Liver (tissue), 9 donors: ENCODE results near the gene NT5M. TPM values are rescaled to one million over a fixed set of nuclear protein-coding genes. Genes with fewer than 3 reads are reported as not detected.

ENCODE experiments used
- DNase-seq: peaks from one replicate; pipeline ENCODE4 v3.0.0-alpha.2; 2017; ENCODE audit warnings: low spot score
- H3K27ac ChIP-seq, 2 donors: one replicate each; pipeline ENCODE4 v1.7.0; 2013; ENCODE audit warnings: inconsistent platforms in 2 of 2, low read length in 2 of 2, control low read depth in 1 of 2, low read depth in 1 of 2, mild to moderate bottlenecking in 1 of 2
- H3K27me3 ChIP-seq, 4 donors: one replicate each; pipeline versions ENCODE4 v1.6.1 to v1.7.0; 2013; ENCODE audit warnings: low read length in 3 of 4, inconsistent platforms in 1 of 4, mild to moderate bottlenecking in 1 of 4, moderate library complexity in 1 of 4; ENCODE audit not compliant: control insufficient read depth in 4 of 4, insufficient read depth in 4 of 4
- H3K36me3 ChIP-seq, 4 donors: one replicate each; pipeline versions ENCODE4 v1.6.1 to v1.7.0; 2013; ENCODE audit warnings: low read length in 3 of 4, mild to moderate bottlenecking in 3 of 4, low read depth in 1 of 4, moderate library complexity in 1 of 4; ENCODE audit not compliant: control insufficient read depth in 4 of 4, insufficient read depth in 3 of 4
- H3K4me1 ChIP-seq, 4 donors: one replicate each; pipeline versions ENCODE4 v1.6.1 to v1.7.0; 2013; ENCODE audit warnings: low read length in 3 of 4, mild to moderate bottlenecking in 3 of 4, moderate library complexity in 1 of 4; ENCODE audit not compliant: control insufficient read depth in 4 of 4, insufficient read depth in 4 of 4
- H3K4me3 ChIP-seq, 3 donors: one replicate each; pipeline versions ENCODE4 v1.6.1 to v1.7.0; 2013; ENCODE audit warnings: low read length in 3 of 3, control low read depth in 1 of 3, low read depth in 1 of 3, mild to moderate bottlenecking in 1 of 3
- H3K9ac ChIP-seq, 2 donors: one replicate each; pipeline ENCODE4 v1.7.0; 2013; ENCODE audit warnings: low read length in 2 of 2, mild to moderate bottlenecking in 2 of 2, moderate library complexity in 2 of 2, control low read depth in 1 of 2, low read depth in 1 of 2
- H3K9me3 ChIP-seq, 4 donors: one replicate each; pipeline versions ENCODE4 v1.6.1 to v1.7.0; 2013; ENCODE audit warnings: low read length in 3 of 4; ENCODE audit not compliant: control insufficient read depth in 4 of 4
- ATF3 ChIP-seq: IDR thresholded peaks from 2 replicates; pipeline ENCODE4 v1.6.1; 2016; ENCODE audit warnings: antibody characterized with exemption
- CTCF ChIP-seq: fragments of 150-350 bp; IDR thresholded peaks from 2 replicates; pipeline ENCODE4 v1.5.1; 2017; ENCODE audit warnings: improper control_type of control experiment, low read depth, low read length; ENCODE audit not compliant: missing input control
- EGR1 ChIP-seq, 2 donors: IDR thresholded peaks; 2 replicates each; pipeline ENCODE4 v1.6.1; 2016 to 2018; ENCODE audit warnings: antibody characterized with exemption in 2 of 2, low read depth in 2 of 2
- FOXA1 ChIP-seq: IDR thresholded peaks from 2 replicates; pipeline ENCODE4 v1.6.1; 2016; ENCODE audit warnings: antibody characterized with exemption
- FOXA2 ChIP-seq: IDR thresholded peaks from 2 replicates; pipeline ENCODE4 v1.6.1; 2016; ENCODE audit warnings: antibody characterized with exemption
- GABPA ChIP-seq, 2 donors: IDR thresholded peaks in 1 of 2; conservative IDR thresholded peaks in 1 of 2; 2 replicates each; pipeline ENCODE4 v1.6.1; 2016; ENCODE audit warnings: antibody characterized with exemption in 2 of 2, mild to moderate bottlenecking in 1 of 2, moderate library complexity in 1 of 2
- HNF4A ChIP-seq, 2 donors: conservative IDR thresholded peaks; 2 replicates each; pipeline ENCODE4 v1.6.1; 2016; ENCODE audit warnings: antibody characterized with exemption in 2 of 2, mild to moderate bottlenecking in 2 of 2
- HNF4G ChIP-seq: IDR thresholded peaks from 2 replicates; pipeline ENCODE4 v1.6.1; 2016; ENCODE audit warnings: antibody characterized with exemption
- JUND ChIP-seq, 2 donors: IDR thresholded peaks; 2 replicates each; pipeline ENCODE4 v1.6.1; 2016; ENCODE audit warnings: antibody characterized with exemption in 2 of 2
- MAX ChIP-seq: IDR thresholded peaks from 2 replicates; pipeline ENCODE4 v1.6.1; 2016; ENCODE audit warnings: antibody characterized with exemption
- NR2F2 ChIP-seq: IDR thresholded peaks from 2 replicates; pipeline ENCODE4 v1.6.1; 2016; ENCODE audit warnings: antibody characterized with exemption
- RAD21 ChIP-seq, 2 donors: IDR thresholded peaks; 2 replicates each; pipeline ENCODE4 v1.6.1; 2016; ENCODE audit warnings: antibody characterized with exemption in 2 of 2, mild to moderate bottlenecking in 2 of 2
- REST ChIP-seq: IDR thresholded peaks from 2 replicates; pipeline ENCODE4 v1.6.1; 2016; ENCODE audit warnings: antibody characterized with exemption, mild to moderate bottlenecking
- RXRA ChIP-seq, 2 donors: IDR thresholded peaks; 2 replicates each; pipeline ENCODE4 v1.6.1; 2017 to 2018; ENCODE audit warnings: antibody characterized with exemption in 2 of 2, mild to moderate bottlenecking in 1 of 2
- SP1 ChIP-seq: IDR thresholded peaks from 2 replicates; pipeline ENCODE4 v1.6.1; 2018; ENCODE audit warnings: antibody characterized with exemption, mild to moderate bottlenecking
- TAF1 ChIP-seq: conservative IDR thresholded peaks from 2 replicates; pipeline ENCODE4 v1.6.1; 2016; ENCODE audit warnings: antibody characterized with exemption, mild to moderate bottlenecking
- YY1 ChIP-seq: IDR thresholded peaks from 2 replicates; pipeline ENCODE4 v1.6.1; 2016; ENCODE audit warnings: antibody characterized with exemption, mild to moderate bottlenecking
- ZBTB33 ChIP-seq: IDR thresholded peaks from 2 replicates; pipeline ENCODE4 v1.6.1; 2016; ENCODE audit warnings: antibody characterized with exemption
- WGBS: extraction: QIAGEN DNeasy Blood & Tissue Kit; methylation state at CpG from one replicate; pipeline ENCODE4 v1.1.7; 2013; 5-methylcytosine and 5-hydroxymethylcytosine counted together
- polyA plus RNA-seq, 2 donors: library from polyadenylated mRNA; stranded (reverse) in 1 of 2; unstranded in 1 of 2; fragments of 200-250 nt in 1 of 2; fragments of >200 nt in 1 of 2; fragmentation: Nextera tagmentation in 1 of 2; extraction: Ambion mirVana in 1 of 2; gene quantifications; one replicate each; pipeline versions ENCODE4 v1.2.1 to v1.2.3, GENCODE V29; 2013 to 2015
- total RNA-seq, 2 donors: library from RNA; depleted of rRNA; stranded (reverse); fragments of >200 nt; gene quantifications; one replicate each; pipeline ENCODE4 v1.2.3, GENCODE V29; 2014
- donor health status: healthy.
- donor health status: healthy.
- donor health status: healthy.
- donor health status: healthy.
- donor health status: healthy.

The NT5M gene
- total and polyA plus RNA-seq, 4 donors: 0.42 to 7.9 (median 0.66) TPM

- H3K27me3 ChIP-seq: no peaks in the 10 kb centered on the region
- H3K9me3 ChIP-seq: no peaks in the 10 kb centered on the region
- H3K36me3 ChIP-seq: no peaks in the 10 kb centered on the region
- peaks cover 6 to 20% (median 15%) of the 10 kb centered on the region in 4 donors for H3K4me1 ChIP-seq
- peak within 1 kb of the TSS; percentile 56 to 68 for H3K9ac ChIP-seq
- H3K27ac ChIP-seq: peak within 1 kb of the TSS; percentile 85 to 94
- DNase-seq: peak; percentile 98
- under 1% methylated on average over 80 of the region's 80 CpGs for WGBS
- peak within 1 kb of the TSS; percentile 74 to 97 (median 78) for H3K4me3 ChIP-seq
- TF ChIP-seq RXRA (IDR thresholded peaks at IDR 0.05) (peak; percentile 13 to 43), JUND (IDR thresholded peaks at IDR 0.05) (no peak), HNF4A (conservative IDR thresholded peaks at IDR 0.05) (peak in 1 of 2 donors; percentile 11), EGR1 (IDR thresholded peaks at IDR 0.05; ENCODE audit: low read depth in 2 of 2) (no peak), ATF3 (no peak), TAF1 (no peak), CTCF (no peak), MAX (no peak), HNF4G (no peak), FOXA2 (no peak), SP1 (peak; percentile 54), GABPA (IDR thresholded peaks at IDR 0.05 in 1 of 2, conservative IDR thresholded peaks at IDR 0.05 in 1 of 2) (peak; percentile 77 to 91), RAD21 (IDR thresholded peaks at IDR 0.05) (no peak), ZBTB33 (peak; percentile 99), YY1 (peak; percentile 94)
Observed at GRCh38 chr17:17280613-17281549, 22.3 kb upstream of the NT5M start, which contains the start of gene COPS3. Gene COPS3 (minus strand): TSS chr17:17281246. CDS start chr17:17281186, 60 bp downstream.

GRCh38 chr17:17285951-17286350, 17.2 kb upstream of the NT5M start:
- no peak overlapping the region for H3K9ac ChIP-seq
- H3K4me3 ChIP-seq: no peak overlapping the region
- TF ChIP-seq CTCF: no peak
- TF ChIP-seq FOXA1: no peak
- no peak for TF ChIP-seq NR2F2
- no peak for TF ChIP-seq YY1
- no peak for TF ChIP-seq MAX
- TF ChIP-seq HNF4G: no peak
- TF ChIP-seq JUND (IDR thresholded peaks at IDR 0.05): no peak
- TF ChIP-seq TAF1: no peak
- TF ChIP-seq REST: no peak
- no peak overlapping the region for H3K27ac ChIP-seq
- H3K4me1 ChIP-seq: peaks cover 0 to 6% (median 4%) of the 10 kb centered on the region in 4 donors
- no peaks in the 10 kb centered on the region for H3K9me3 ChIP-seq
- whole genome bisulfite sequencing: 93% methylated on average over 5 of the region's 5 CpGs
- H3K27me3 ChIP-seq: no peaks in the 10 kb centered on the region
- DNase-seq: no peak
- no peaks in the 10 kb centered on the region for H3K36me3 ChIP-seq
